KG1 (cell line): ENCODE results near the gene SLC4A3.

Experiments
- DNase-seq: peaks from one replicate; lab custom pipeline; 2025; lab: John Stamatoyannopoulos, UW

The SLC4A3 gene

DNA sequence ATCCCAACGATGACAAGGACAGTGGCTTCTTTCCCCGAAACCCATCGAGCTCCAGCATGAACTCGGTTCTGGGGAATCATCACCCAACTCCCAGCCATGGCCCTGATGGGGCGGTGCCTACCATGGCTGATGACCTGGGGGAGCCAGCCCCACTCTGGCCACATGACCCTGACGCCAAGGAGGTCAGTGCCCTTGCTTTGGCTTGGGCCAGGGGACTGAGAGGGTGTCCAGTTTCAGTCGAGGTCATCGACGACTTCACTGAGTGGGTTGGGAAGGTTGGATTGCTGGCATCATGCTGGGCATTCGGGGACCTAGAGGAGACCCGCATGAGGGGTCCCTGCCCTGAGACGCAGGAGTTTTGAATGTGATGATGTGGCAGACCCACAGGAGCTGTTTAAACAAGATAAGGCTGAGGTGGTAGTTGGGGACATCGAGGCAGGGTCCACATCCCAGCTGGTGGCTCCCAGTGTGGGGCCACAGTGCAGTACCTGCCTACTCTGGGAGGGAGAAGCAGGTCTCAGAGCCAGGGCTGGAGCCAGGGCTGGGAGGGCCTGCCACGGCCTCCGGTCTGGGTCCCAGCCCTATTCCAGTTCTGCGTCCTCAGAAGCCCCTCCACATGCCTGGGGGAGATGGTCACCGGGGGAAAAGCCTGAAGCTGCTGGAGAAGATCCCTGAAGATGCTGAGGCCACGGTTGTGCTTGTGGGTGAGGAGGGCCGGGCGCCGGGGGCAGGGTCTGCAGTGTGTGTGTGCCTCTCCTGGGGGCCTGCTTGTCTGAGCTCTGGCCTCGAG lies 6.0 kb downstream of the SLC4A3 start:
- DNase-seq, result no peak

DNA sequence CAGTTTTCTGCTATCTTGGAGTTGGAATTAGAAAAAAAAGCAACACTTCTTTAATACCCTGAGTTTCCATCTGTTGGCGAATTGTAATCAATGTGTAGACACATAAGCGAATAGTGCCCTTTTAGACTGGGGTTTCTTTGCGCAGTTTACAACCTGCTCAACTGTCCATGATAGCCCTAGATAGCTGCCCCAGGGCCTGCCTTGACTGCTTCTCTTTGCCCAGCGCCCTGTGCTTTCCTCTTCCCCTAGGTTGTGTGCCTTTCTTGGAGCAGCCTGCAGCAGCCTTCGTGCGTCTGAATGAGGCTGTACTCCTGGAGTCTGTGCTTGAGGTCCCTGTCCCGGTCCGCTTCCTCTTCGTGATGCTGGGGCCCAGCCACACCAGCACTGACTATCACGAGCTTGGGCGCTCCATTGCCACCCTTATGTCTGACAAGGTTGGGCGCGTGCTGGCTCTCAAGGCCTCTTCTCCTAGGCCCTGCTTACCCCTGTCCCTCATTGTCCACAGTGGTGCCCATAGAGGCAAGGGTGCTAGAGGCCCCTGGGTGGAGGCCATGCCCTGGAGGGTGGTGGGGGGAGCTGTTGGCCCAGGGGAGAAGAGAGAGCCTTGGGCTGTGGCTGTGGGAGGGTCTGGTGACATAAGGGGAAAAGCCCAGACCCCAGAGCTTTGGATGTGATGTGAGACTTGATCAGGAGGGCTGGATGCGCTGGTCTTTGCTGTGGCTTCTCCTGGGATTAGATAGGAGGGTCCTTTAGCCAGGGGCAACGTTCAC lies 6.9 kb downstream of the SLC4A3 start:
- DNase-seq, result no peak

DNA sequence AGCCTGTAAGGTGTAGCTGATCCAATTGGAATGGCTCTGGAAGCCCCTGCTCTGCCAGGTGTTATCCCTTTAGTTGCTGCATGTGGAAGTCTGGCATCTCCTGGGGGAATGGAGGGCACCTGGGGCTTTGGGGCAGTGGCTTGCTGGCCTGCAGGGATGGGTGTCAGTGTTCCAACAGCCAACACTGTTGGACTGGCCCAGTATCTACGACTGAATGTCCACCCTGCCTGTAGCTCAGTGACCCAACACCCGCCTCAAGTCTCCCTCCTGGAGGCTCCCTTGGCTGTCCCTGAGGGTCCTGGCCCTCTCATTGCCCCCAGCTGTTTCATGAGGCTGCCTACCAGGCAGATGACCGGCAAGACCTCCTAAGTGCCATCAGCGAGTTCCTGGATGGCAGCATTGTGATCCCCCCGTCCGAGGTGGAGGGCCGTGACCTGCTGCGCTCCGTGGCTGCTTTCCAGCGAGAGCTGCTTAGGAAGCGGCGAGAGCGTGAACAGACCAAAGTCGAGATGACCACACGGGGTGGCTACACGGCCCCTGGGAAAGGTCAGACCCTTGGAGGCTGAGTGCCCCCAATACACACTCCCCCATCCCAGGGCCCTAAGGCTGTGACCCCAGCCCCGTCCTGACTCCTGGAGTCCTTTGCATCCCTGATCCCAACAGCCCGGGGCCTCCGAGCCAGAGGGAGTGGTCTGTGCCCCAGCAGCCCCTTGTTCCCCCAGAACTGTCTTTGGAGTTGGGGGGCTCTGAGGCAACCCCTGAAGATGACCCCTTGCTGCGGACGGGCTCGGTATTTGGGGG lies 7.7 kb downstream of the SLC4A3 start:
- no peak for DNase-seq

DNA sequence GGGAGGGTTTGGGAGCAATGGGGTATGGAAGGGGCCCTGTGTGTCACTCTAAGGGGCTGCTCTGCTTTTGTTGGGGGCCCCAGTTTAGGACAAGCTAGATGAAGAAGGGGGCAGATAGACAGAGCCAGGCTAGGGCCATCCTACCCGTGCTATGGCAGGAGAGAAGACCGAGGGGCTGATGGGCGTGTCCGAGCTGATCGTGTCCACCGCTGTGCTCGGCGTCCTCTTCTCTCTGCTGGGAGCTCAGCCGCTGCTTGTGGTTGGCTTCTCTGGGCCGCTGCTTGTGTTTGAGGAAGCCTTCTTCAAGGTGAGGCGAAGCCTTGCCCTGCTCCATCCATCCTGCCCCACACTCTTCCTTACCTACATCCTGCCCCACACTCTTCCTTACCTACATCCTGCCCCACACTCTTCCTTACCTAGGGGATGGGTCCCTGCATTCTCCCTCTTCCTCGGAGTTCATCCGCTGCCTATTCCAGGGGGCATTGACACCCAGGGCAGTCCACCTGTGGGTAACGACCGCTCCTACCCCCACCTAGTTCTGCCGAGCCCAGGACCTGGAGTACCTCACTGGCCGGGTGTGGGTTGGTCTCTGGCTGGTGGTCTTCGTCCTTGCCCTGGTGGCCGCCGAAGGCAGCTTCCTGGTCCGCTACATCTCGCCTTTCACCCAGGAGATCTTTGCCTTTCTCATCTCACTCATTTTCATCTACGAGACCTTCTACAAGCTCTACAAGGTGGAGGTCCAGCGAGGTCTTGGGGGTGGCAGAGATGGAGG lies 8.9 kb downstream of the SLC4A3 start:
- DNase-seq, result no peak

DNA sequence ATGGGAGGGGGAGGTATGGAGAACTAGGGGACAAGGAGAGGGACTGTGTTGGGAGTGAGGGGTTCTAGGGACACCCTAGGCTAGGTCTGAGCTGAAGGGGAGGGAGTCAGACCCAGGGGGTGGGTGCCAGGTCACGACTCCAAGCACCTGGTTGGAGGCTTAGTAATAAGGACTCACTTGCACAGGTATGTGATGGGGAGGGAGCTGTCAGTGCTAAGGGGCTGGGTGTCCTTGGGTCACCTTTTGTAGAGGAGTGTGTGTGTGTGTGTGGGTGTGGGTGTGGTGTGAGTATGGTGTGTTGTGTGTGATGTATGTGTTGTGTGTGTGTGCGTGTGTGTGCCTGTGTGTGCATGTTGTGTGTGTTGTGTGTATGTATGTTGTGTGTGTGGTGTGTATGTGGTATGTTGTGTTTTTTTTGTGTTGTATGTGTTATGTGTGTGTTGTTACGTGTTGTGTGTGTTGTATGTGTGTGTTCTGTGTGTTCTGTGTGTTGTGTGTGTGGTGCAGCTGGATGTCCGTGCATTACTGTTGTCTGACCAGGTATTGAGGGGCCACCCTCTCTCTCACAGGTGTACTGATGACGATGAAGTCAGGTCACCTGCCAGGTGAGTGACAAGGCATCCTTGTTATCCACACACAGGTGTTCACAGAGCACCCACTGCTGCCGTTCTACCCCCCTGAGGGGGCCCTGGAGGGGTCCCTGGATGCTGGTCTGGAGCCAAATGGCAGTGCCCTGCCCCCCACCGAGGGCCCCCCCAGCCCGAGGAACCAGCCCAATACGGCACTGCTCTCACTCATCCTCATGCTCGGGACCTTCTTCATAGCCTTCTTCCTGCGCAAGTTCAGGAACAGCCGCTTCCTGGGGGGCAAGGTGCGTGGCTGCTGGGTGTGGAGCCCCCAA lies 9.8 kb downstream of the SLC4A3 start:
- DNase-seq, result no peak

DNA sequence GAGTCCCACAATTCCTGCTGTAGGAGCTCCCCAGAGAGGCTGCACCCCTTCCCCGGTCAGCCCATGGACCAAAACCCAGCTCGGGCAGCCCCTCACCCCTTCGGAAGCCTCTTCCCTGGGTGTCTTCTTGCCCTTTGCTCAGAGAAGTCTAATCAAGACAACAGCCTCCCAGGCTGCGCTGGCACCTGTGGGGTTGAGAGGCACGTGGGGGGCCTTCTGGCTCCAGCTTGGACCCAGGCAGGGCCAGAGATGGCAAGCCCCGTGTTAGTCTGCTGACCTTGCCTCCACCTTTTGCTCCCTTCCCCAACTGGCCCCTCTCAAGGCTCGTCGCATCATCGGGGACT lies 10.4 kb downstream of the SLC4A3 start:
- no peak for DNase-seq

DNA sequence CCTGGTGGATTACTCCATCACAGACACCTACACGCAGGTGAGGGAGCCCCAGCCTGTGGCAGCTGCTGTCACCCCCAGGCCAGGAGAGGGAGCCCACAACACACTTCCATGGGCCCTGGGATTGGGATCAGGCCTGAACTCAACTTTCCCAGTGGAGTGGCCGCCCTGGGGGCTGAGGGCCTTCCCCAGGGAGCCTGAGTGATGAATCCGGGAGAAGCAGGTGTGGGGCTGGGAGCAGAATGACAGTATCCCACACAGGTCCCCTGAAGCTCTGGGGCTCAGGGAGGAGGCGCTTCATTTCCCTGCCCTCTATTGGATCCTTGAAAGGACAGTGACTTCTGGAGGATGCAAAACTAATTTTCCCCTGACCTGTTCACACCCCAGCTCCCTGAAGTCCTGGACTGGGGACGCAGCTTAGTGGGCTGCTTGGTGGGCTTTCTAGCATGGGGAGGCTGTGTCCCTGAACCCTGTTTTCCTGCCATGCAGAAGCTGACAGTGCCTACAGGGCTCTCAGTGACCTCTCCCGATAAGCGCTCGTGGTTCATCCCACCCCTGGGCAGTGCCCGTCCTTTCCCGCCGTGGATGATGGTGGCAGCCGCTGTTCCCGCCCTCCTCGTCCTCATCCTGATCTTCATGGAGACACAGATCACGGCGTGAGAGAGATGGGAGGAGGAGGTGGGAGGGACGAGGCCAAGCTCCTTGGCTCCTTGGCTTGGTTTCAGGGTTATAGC lies 11.0 kb downstream of the SLC4A3 start:
- DNase-seq, result no peak

DNA sequence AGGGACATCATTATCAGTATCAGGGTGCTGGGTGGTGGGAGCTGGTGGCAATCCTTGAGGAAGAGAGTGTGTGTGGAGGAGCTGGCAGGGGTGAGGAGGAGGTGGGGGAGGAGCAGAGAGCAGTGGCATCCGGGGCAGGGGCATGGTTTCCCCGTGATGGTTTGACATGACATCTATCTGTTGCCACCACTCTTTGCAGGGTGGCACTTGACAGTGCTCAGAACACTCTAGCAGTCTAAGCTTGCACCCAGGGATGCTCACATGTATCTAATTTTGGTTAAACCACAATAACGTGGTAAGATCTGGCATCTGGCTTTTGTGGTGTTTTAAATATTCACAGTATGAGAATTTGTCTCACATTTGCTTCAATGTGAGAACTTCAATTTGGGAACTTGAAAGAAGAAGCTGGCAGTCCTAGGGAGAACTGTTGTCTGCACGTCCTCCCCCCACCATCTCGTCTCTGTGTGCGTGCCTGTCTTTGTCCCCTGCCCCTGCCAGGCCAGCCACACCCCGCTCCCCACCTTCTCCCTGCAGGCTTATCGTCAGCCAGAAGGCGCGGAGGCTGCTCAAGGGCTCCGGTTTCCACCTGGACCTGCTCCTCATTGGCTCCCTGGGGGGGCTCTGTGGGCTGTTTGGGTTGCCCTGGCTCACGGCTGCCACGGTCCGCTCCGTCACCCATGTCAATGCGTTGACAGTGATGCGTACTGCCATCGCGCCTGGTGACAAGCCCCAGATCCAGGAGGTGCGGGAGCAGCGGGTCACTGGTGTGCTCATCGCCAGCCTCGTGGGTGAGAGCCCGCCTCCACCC lies 11.7 kb downstream of the SLC4A3 start:
- no peak for DNase-seq

DNA sequence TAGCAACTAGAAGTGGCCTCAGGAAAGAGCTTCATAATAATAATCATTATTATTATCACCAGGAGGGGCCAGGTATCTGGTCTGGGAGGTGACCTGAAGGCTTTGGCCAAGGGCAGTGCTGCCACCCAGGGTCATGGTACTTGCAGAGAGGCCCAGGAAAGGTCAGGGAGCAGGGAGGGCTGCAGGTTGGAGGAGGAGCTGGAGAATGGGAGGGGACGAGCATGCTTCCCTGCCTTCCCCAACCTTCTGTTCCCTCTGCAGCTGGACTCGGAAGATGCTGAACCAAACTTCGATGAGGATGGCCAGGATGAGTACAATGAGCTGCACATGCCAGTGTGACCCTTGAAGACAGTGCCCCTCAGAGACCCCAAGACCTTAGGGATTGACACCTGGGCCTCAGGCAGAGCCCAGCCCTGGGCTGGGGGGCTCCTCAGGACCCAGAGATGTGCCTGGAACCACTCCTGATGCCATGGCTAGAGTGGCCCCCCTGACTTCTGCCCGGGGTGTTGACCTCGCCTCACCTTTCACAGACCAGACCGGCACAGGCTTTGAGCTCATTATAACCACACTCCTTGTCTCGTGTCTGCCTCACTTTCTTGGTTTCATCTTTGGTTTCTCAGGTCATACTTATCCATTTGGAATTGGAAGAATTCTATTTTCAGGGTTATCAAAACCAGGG lies 14.1 kb downstream of the SLC4A3 start:
- no peak for DNase-seq

DNA sequence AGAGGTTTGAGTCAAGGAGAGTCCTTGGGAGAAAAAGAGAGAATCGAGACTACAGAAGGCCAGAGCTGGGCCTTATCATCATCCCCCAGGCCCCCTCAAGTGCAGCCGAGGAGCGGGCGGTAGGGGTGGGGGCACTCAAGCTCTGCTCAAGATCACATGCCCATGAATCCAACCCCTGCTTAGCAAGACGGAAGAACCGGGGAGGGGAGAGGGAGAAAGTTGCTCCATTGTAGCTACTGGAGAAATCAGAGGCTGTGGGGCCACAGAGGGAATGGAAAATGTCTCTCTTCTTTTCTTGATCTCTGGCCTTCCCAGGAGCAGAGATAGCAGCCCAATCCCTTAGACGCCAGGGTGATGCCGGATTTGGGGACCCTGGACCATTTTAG lies 14.6 kb downstream of the SLC4A3 start:
- DNase-seq, result no peak

DNA sequence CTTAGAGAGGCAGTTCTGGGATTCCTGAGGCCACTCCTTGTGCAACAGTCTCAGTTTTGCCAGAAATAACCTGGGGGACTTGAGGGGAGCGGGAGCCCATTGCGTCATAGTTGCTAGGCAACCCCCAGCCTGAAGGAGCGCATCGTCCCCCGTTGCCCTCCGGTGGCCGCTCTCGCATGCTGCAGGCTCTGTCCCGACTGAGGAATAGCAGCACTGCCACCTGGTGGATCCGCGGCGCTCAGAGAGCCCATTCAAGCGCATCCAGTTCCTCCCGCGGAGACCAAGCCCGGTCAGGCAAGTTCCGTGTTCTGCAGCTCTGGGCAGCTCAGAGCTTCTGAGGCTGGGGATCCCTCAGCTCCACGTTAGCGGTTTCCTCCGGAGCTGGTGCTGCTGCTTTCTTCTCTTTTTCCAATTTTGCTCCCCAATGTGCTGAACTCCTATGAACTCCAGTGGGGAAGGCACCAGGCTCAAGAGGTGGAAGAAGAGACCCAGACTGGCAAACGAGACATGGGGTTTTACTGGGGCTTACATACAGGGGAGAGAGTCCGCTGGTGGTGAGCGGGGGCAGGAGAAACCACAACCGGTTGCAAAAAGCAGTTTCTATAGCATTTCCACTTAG lies 15.1 kb downstream of the SLC4A3 start:
- peak; percentile 87 for DNase-seq

DNA sequence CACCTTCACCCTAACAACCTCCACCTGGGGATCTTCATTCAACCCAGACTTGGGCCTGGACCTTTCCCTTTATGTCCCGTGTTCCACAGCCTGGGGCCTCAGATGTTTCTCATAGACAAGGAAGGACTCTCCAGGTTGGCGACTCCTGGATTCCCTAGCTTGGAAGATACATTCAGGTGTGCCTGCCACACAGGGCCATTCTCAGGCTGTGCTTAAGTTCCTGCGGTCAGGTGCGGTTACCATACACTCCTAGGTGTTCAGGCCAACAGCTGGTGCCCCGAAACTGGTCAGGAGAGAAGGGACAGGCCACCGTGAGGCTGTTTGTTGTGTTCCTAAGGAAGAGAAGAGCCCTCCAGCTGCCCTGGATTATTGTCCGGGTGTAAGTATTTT lies 15.6 kb downstream of the SLC4A3 start:
- DNase-seq, result no peak

DNA sequence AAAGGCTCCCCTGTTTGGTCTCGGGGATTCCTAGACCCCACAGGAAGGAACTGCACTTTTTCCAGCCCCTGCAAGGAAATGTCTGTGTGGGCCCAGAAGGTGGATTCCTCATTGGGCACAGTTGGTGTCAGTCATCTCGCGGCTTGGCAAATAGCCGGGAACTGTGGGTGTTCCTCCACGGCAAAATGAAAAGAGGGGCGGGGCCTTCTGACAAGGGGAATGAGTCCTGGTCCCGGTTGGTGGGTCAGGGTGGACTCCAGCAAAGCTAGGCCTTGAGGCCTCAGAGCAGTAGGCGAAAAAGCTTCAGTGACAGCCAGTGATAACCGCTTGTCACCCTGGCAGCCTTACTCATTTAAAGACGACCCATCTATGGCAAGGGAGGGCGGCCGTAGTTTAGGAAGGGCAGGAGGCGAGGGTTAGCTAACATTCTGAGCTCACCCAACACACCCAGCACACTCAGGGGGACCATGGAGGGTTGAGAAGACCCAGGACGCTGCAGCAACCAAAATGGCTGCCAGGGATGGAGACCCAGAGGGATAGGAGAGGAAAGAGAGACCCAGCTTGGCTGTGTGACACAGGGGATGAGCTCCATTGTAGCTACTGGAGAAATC lies 16.5 kb downstream of the SLC4A3 start:
- DNase-seq, result no peak

DNA sequence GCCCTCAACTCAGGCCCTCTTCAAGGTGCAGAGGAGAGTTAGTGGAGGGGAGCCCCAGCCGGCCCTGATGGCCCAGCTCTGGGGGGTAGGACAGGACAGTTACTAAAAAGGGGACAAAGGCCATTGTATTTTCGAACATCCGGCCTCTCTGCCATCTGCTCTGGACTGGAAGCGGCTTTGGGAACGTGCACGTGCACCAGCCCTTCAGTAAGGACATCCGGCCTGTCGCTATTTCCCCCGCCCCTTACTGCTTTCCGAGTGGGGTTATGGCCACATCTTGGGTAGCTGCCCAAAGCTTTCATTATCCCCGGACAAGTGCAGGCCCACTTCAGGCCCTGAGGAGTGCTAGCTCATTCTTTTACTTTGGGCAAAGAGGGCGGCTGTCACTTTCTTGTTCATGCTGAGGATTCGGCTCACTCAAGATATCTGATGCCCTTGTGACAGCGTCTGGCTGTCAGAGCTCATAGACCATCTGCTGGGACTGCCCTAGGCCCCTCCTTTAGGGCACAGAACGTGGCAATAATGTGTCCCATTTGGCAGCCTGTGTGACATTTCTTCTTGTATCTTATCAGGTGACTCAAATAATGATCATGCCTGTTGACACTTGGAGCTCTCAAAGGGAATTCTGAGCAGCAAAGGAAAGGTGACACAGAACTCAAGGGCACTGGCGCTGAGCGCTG lies 17.5 kb downstream of the SLC4A3 start:
- no peak for DNase-seq

DNA sequence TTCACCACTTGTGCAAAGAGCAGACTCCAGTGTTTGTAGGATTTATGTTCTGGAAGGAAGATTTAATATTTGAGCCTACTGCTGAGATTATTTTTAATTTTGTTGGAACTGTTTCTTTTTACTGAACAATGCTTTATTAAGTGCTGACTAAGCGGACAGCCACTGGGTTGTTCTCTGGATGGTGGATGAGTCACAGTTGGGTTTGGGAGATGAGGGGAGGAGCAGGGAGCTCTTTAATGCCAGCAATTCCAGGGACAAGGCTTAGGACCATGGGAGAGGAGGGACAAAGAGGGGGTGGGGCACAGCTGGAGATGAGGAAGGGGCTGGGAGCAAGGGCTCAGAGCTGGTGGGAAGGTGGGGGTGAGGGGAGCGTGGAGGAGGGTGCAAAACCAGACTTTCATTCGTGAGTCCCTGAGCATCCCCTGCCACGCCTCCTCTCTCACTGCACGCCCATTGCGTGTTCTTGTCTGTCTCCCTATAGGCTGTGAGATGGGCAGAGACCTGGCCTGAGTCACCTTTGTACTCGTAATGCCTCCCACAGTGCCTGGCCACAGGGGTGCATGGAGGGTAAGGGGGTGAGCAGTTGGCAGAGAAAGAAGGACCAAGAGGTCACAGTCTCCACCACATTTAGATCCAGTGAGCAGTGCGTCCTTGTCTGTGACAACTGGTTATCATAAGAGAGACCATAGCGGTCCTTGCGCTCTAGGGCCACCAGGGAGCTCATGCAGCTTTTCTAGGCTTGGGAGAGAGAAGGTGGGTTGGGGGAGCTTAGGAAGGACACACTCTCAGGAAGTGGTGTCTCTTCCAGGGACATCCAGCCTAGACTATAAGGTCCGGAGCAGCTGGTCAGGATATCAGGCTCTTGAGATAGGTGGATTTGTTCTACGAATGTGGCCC lies 18.4 kb downstream of the SLC4A3 start:
- DNase-seq, result no peak

DNA sequence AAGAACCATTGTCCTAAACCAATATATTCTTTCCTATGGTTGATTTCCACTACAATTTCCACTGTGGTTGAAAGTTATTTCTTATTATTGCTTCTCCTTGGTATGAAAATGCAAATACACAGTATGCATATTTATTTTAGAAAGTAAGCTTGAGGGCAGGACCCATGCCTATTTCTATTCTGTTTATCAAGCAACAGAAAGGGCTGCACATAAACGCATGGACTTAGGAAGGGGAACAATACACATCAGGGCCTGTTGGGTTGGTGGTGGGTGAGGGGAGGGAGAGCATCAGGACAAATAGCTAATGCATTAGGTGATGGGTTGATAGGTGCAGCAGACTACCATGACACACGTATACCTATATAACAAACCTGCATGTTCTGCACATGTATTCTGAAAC lies 20.7 kb downstream of the SLC4A3 start:
- DNase-seq, result no peak
